Measurements from ENCODE around the gene NTMT2.

Gene NTMT2

GRCh38 chr1:170214117-170215032, 68.6 kb downstream of the NTMT2 start:
- DNase-seq = no peak

DNA sequence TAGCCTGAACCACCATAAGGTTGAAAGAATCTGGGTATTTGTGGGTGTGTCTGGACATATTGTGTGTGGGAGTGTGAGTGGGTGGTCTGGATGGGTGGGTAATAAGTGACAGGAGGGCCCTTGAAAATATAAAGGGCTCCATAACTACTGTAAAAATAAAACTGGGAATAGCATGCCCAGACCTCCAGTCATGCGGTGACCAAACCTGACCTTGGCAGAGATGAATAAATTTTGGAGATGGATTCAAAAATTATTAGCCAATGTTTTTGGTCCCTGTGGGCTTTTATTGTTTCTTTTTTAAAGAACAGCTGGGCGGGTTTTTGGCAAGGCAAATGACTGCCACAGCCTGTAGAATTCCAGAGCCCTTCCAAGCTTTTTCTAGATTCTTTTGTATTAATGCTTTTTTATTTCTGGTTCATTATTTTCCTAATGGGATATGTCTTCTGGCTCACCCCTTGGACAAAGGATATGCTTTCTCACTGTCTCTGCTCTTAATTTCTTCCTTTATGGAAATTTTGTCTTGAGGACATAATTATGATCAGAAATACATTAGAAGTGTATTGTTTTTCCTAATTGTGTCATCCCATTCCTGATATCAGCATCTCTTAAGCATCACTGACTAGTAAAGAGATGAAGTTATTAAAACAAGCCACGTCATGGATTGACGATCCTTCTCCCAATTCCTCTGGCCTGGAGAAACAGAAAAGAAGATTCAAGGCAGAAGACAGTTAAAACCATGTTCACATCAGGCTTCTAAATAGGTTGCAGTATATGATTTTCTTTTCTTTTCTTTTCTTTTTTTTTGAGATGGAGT, 69.5 kb downstream of the NTMT2 start:
- DNase-seq = no peak

DNA sequence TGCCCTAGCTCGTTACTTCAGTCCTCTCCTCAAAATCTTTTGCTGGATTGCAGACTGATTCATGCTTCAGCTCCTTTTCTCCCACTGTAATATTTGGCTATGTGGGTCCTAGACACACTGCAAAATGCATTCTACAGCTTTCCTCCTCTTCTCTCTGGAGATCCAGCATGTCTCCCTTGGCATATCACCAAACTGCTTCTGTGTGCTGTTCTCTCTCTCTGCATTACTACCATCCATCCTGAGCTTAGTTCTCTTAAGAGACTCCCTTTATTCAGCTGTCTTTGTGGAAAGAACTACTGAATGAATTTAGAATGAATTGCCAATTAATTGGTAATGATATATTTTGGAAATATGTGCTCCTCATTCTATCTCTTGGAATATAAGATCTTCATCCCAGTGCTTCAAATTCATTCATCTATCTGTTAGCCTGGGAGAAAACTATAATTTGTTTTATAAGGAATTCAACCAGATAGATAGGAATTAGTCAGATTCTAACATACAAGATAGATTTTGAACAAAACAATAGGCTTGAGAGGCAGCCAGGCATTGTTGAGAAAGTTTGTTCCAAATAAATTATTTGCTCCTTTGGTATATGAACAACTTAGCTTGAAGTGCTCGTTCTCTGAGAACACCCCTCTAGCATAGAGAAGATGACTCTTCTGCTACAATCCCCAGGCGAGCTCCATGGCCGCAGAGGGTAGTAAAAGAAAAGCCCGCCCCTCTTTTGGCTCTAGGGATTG, 71.9 kb downstream of the NTMT2 start:
- DNase-seq = no peak

- no peak for DNase-seq
Measured at GRCh38 chr1:170218257-170218650, 72.5 kb downstream of the NTMT2 start.

Data from cortex of kidney (tissue), 1 donor.